GM12892 (cell line): ENCODE measurements around the gene LACTBL1.
"Not testable (repeated sequence)": the region's sequence is repeated elsewhere in the genome, so short reads cannot be mapped to it uniquely, and the experiment has no call there.

Source experiments
- POLR2A ChIP-seq: IDR thresholded peaks from 2 replicates; pipeline ENCODE4 v1.6.1; 2011; ENCODE audit warnings: low read depth, low read length, control low read depth
- POLR2AphosphoS5 ChIP-seq: IDR thresholded peaks from 2 replicates; pipeline ENCODE4 v1.6.1; 2011; ENCODE audit warnings: low read depth, low read length, control low read depth
- TAF1 ChIP-seq: IDR thresholded peaks from 2 replicates; pipeline ENCODE4 v1.6.1; 2011; ENCODE audit warnings: low read depth, mild to moderate bottlenecking, control low read depth, low read length, borderline replicate concordance

DNA sequence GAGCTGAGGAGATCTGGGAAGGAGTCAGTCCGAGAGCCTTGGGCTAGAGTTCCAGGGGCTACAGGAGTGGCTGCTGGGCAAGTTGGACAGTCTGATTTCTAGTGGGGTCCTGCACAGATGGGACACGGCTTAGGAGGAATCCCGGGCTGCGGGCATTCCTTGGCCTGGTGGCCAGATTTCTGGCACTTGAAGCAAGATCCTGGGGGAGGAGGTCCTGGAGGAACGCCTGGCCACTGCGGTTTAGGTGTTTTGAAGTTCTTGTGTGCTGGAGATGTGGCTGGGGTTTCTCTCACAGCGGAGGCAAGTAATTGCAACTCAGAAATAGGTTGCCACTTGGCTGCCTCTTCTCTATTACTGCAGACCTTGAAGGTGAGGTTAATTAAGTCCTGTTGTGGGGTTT, 29.6 kb upstream of the LACTBL1 start:
- not testable (repeated sequence) for TF ChIP-seq POLR2AphosphoS5, POLR2A, TAF1
